GM21381 (cell line): Measurements from ENCODE around the gene TMCC2.
"Not testable (repeated sequence)": the region's sequence is repeated elsewhere in the genome, so short reads cannot be mapped to it uniquely, and the experiment has no call there.

Experiments
- ATAC-seq: cut with Tn5 transposase; IDR thresholded peaks from one replicate; pipeline ENCODE4 v1.9.1; 2021; ENCODE audit warnings: mild to moderate bottlenecking, moderate library complexity; ENCODE audit not compliant: unreplicated experiment

Gene TMCC2

DNA sequence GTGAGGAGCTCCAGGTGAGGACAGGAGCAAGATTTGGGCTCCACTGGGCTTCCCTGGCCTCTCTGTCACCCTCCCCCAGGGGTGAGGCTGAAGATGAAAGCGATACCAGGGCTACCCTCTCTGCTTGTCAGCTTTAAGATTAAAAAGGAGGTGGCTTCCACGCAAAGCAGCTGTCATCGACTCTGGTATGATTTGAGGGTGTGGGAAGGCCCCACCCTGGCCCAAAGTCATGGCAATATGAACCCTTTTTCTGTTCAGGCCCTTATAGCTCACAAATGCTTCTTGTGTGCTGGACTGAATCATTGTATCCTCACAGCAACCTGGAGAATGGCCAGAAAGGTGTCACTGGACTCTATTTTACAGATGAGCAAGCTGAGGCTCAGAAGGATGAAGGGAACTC lies 52.2 kb downstream of the TMCC2 start:
- no peak for ATAC-seq

- not testable (repeated sequence) for ATAC-seq
These were observed 53.1 kb downstream of the TMCC2 start for GRCh38 chr1:205280666-205281395.

GRCh38 chr1:205283270-205284147 lies 55.8 kb downstream of the TMCC2 start:
- no peak for ATAC-seq

GRCh38 chr1:205284420-205285144 lies 56.8 kb downstream of the TMCC2 start:
- ATAC-seq: no peak

DNA sequence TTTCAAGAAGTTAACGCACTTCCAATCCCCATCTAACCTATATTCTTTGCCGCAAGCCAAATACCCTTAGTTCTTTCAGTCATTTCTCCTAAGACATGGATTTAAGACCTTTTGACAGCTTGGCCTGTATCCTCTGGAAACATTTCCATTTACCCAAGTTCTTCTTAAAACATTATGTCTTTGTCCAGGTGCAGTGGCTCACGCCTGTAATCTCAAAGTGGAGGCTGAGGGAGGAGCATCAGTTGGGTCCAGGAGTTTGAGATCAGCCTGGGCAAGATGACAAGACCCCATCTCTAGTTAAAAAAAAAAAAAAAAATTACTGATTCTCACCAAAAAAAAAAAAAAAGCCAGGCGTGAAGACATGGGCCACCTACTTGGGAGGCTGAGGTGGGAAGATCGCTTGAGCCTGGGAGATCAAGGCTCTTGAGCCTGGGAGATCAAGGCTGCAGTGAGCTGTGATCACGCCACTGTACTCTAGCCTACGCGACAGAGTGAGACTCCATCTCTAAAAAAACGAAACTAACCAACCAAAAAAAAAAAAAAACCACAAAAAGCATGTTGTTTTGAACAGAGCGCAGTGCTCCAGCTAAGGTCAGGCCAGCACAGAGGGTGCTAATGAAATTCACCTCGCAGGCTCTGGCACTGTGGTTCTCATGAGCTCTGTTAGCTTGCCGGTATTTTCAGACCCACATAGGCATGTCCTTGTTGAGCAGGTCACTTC lies 57.8 kb downstream of the TMCC2 start:
- ATAC-seq: peak; percentile 29

GRCh38 chr1:205286335-205286950 lies 58.7 kb downstream of the TMCC2 start:
- ATAC-seq: peak; percentile 39

GRCh38 chr1:205287076-205287475 lies 59.3 kb downstream of the TMCC2 start:
- no peak for ATAC-seq

- ATAC-seq: peak; percentile 78
These were observed 60.2 kb downstream of the TMCC2 start for GRCh38 chr1:205287767-205288559.

- ATAC-seq: no peak
These were observed 63.9 kb downstream of the TMCC2 start for GRCh38 chr1:205291596-205291995.

- ATAC-seq: no peak
These were observed 65.8 kb downstream of the TMCC2 start for GRCh38 chr1:205293350-205294074.

DNA sequence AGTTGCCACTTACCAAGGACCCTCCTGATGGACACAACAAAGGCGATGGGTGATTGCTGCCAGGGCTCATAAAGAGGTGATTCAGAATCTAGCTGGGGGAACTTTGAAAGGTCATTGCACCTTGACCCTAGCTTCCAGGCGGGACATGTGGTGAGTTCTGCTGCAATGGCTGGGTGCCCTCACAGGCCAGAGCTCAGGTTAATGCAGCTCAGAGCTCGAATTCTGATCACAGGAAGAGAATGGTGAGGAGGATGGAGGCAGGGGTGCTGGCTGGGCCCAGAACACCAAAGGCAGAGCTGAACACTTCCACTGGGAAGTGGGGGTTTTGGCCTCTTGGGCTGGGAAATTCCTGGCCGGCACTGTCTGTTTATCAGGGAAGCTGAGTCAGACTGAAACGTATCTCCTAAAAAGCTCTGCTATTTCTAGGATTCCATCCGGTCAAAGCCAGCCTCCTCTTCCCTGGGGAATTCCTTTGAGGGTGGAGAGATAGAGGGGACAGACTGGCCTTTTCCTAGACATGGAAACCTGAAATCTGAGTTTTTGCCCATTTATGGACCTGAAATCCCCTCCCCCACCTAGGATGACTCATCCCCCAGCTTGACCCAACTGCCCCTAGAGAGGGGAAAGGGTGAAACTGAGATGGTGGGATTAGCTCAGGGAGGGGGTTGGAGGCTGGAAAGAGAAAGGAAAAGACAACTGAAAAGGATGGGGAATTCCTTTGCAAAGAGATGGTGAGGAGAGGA lies 66.6 kb downstream of the TMCC2 start:
- no peak for ATAC-seq

DNA sequence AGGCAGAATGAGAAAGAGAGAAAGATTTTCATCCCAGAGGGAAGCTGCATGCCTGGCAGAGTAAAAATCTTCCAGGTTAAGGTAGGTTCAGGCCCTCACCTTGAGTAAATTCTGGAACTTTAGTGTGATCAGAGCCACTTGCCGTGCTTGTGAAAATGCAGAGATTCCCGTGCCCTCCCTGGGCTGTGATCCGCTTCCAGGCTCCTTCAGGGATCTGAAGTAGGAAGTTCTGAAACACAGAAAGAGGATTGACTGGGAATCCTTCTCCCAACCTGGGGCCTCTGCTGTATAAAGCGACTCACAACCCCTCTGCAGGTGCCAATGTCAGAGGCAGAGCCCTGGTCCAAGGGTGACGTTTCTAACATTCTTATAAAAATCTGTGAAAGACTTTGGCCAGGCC lies 67.2 kb downstream of the TMCC2 start:
- ATAC-seq: no peak

- ATAC-seq: no peak
These were observed 68.4 kb downstream of the TMCC2 start for GRCh38 chr1:205296154-205296553.

DNA sequence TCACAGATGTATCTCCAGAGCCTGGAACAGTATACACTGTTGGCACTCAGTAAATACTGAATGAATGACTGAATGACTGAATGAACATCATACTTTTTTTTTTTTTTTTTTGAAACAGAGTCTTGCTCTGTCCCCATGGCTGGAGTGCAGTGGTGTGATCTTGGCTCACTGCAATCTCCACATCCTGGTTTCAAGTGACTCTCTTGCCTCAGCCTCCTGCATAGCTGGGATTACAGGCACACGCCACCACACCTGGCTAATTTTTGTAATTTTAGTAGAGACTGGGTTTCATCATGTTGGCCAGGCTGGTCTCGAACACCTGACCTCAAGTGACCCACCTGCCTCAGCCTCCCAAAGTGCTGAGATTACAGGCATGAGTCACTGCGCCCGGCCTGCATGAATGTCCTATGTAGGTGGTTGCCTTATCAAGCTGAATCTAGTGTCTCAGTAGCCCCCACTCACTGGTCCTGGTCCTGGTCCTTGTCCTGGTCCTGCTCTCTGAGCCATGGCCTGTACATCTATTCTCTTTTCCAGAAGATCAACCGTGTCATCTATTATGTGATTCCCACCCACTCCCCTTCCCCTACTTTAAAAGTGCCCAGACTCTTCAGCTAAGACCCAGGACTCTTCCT lies 69.9 kb downstream of the TMCC2 start:
- not testable (repeated sequence) for ATAC-seq

DNA sequence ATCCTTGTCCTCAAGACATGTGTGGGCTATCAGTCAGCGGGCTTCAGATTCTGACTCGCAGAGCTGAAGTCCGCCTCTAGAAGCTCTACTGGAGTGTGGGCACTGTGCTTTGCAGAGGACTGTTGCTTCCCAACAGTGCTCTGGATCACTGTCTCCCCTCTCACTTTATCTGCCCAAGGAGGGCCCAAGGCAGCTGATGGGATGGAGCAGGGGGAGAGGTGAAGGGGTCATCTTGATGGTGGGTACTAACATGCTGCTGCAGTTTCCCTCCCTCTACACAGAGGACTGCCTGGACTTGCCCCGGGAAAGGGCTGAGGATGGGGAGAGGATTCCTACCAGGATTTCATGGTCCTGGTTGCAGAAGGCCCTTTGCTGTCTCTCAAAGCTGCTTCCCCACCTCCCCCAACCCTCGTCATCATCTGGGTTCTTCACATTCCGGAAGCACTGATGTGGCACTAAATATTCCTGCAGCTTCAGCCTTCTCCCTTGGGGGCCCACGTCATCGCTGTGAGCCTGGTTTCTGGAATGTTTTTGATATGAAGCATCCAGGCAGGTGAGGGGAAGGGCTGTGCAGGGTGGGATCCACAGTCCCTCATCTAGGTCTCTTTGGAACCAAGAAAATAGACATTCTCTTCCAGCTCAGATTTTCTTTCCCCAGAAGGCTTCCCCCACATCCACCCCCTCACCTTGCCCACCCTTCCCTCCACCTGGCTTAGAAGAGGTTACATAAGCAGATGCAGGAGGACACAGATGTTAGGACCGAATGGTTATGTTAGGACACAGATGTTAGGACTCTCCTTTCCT lies 70.6 kb downstream of the TMCC2 start:
- ATAC-seq: no peak

GRCh38 chr1:205300149-205300548 lies 72.4 kb downstream of the TMCC2 start:
- ATAC-seq: no peak
